K562 (cell line): Measurements from ENCODE around the gene CNNM4. TPM values are rescaled to one million over a fixed set of nuclear protein-coding genes. Genes with fewer than 3 reads are reported as not detected.

Experiments
- HNRNPK ChIP-seq: fragments of 200-400 bp; formaldehyde crosslinking; IDR thresholded peaks from one replicate; pipeline ENCODE4 v1.6.1; 2018; ENCODE audit warnings: mild to moderate bottlenecking, low read depth, low read length; ENCODE audit not compliant: poor library complexity, severe bottlenecking
- KLF6 ChIP-seq: fragments of 250-450 bp; sonication (Bioruptor Pico); IDR thresholded peaks from 2 replicates; pipeline ENCODE4 v1.4.0; 2020; ENCODE audit warnings: mild to moderate bottlenecking, moderate library complexity, borderline replicate concordance
- MGA ChIP-seq: fragments of 450-650 bp; IDR thresholded peaks from 2 replicates; pipeline ENCODE4 v1.6.1; 2016; ENCODE audit warnings: mild to moderate bottlenecking, moderate library complexity
- MYNN ChIP-seq, 2 experiments: sonication (generic); formaldehyde crosslinking in 1 of 2; IDR thresholded peaks; 2 replicates each; pipeline versions ENCODE4 v1.5.0 to v1.6.1; 2016 to 2020; ENCODE audit warnings: antibody characterized with exemption in 1 of 2, missing genetic modification reagents in 1 of 2
- NELFE ChIP-seq: IDR thresholded peaks from 2 replicates; pipeline ENCODE4 v1.6.1; 2011; ENCODE audit warnings: mild to moderate bottlenecking; ENCODE audit not compliant: insufficient read depth, insufficient read length
- SIN3A ChIP-seq, 2 experiments: fragments of 150-350 bp in 1 of 2; IDR thresholded peaks; 2 replicates each; pipeline ENCODE4 v1.6.1; 2011 to 2016; ENCODE audit warnings: borderline replicate concordance in 2 of 2, low read depth in 2 of 2, low read length in 2 of 2, mild to moderate bottlenecking in 2 of 2, moderate library complexity in 2 of 2; ENCODE audit not compliant: control insufficient read depth in 1 of 2
- SREBF1 ChIP-seq: fragments of 150-350 bp; IDR thresholded peaks from 2 replicates; pipeline ENCODE4 v1.6.1; 2014; ENCODE audit warnings: antibody characterized with exemption, low read depth, low read length, borderline replicate concordance
- ZNF384 ChIP-seq: IDR thresholded peaks from 2 replicates; pipeline ENCODE4 v1.6.1; 2012; ENCODE audit warnings: low read depth, low read length, improper control_type of control experiment
- ZNF395 ChIP-seq: fragments of 200-800 bp; sonication (Bioruptor generic); IDR thresholded peaks from 2 replicates; pipeline ENCODE4 v1.6.1; 2017; ENCODE audit warnings: missing genetic modification characterization, missing compliant biosample characterization
- ZNF639 ChIP-seq, 2 experiments: fragments of 200-800 bp in 1 of 2; sonication (Bioruptor generic) in 1 of 2; sonication (generic) in 1 of 2; formaldehyde crosslinking in 1 of 2; IDR thresholded peaks in 1 of 2; conservative IDR thresholded peaks in 1 of 2; 2 replicates each; pipeline versions ENCODE4 v1.5.0 to v1.6.1; 2016 to 2020; ENCODE audit warnings: missing compliant biosample characterization in 1 of 2, missing genetic modification characterization in 1 of 2, missing genetic modification reagents in 1 of 2
- polyA plus RNA-seq, 8 experiments: library from polyadenylated mRNA; depleted of rRNA in 4 of 8; stranded (reverse) in 5 of 8; unstranded in 3 of 8; fragments of >200 nt; fragmentation: Nextera tagmentation in 2 of 8; fragmentation: Illumina TruSeq in 1 of 8; extraction: Ambion mirVana in 2 of 8; extraction: Trizol in 1 of 8; gene quantifications; 2 replicates each; pipeline versions ENCODE4 v1.2.1 to v1.2.3, GENCODE V29; 2011 to 2014; ENCODE audit warnings: inconsistent platforms in 1 of 8, missing spikeins in 1 of 8
- total RNA-seq, 7 experiments: library from RNA; depleted of rRNA in 6 of 7; stranded (reverse); fragments of >200 nt in 6 of 7; fragmentation: Illumina TruSeq in 2 of 7; extraction: Trizol in 2 of 7; gene quantifications; 2 replicates each; pipeline versions ENCODE4 v1.2.1 to v1.2.3, GENCODE V29; 2011 to 2021; ENCODE audit warnings: low replicate concordance in 1 of 7

CNNM4 gene
- total and polyA plus RNA-seq, 9 of the 15 experiments (the other 6 are each of a cell fraction or from before 2014, with no cell fraction given), result 0.96 to 6.3 (median 2.8) TPM

GRCh38 chr2:96760986-96761832 lies 507 bp downstream of the CNNM4 start (continued):
- 0 out of 2 replicates have a peak, but pooled peaks have one; percentile 40 for TF ChIP-seq MGA
- peak in 1 of 2 experiments; percentile 88; a peak in 2 of 4 replicates for TF ChIP-seq ZNF639 (CRISPR knock-in tag; conservative IDR thresholded peaks at IDR 0.05 in 1 of 2, IDR thresholded peaks at IDR 0.05 in 1 of 2)
- no peak for TF ChIP-seq MYNN (IDR thresholded peaks at IDR 0.05)
- no peak for TF ChIP-seq MYNN (CRISPR knock-in tag; IDR thresholded peaks at IDR 0.05)
- no peak for TF ChIP-seq ZNF384
- no peak for TF ChIP-seq NELFE
- TF ChIP-seq SREBF1, result no peak
- TF ChIP-seq SIN3A (IDR thresholded peaks at IDR 0.05; ENCODE audit: borderline replicate concordance in 2 of 2, control insufficient read depth in 1 of 2, low read depth in 2 of 2, low read length in 2 of 2), result no peak
- TF ChIP-seq KLF6 (CRISPR knock-in tag), result no peak
- TF ChIP-seq HNRNPK, result no peak
- no peak for TF ChIP-seq ZNF395 (CRISPR knock-in tag)
